ENCODE measurements around the gene EYS. TPM values are rescaled to one million over a fixed set of nuclear protein-coding genes. Genes with fewer than 3 reads are reported as not detected.

Gene EYS
- total and polyA plus RNA-seq, 2 of the 13 experiments (the other 11 are each of a cell fraction or from before 2014, with no cell fraction given), result 0.04 to 0.07 TPM

DNA sequence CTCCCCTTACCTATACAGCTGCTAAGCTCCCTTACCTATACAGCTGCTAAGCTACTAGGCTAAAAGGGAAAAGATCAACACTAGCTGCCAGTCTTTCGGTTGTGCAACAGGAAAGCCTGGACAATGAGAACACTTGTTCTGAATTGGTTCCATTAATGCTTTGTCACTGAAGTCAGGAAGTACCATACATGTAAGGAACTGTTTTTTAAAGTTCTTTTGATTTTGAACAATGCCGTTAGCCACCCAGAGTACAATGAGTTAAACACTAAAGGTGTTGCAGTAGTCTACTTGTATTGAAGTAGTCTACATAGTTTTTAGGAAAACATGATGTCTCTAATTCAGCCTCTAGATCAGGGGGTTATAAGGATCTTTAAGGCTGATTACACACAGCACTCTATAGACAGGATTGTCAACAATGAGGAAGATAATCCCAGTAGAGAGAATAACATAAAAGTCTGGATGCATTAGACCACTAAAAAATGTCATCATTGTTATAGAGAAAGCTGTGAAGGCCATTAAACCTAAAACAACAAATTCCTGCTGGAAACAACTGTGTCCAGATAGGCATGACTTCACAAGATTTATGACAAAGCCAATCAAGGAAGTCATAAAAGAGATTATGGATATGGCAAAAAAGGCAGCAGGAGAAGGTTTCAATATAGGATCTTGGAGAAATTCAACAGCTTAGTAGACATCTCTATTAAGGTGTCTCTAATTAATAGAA is 1765.1 kb downstream of the EYS start (continued):
- TF ChIP-seq, protein P1, sequence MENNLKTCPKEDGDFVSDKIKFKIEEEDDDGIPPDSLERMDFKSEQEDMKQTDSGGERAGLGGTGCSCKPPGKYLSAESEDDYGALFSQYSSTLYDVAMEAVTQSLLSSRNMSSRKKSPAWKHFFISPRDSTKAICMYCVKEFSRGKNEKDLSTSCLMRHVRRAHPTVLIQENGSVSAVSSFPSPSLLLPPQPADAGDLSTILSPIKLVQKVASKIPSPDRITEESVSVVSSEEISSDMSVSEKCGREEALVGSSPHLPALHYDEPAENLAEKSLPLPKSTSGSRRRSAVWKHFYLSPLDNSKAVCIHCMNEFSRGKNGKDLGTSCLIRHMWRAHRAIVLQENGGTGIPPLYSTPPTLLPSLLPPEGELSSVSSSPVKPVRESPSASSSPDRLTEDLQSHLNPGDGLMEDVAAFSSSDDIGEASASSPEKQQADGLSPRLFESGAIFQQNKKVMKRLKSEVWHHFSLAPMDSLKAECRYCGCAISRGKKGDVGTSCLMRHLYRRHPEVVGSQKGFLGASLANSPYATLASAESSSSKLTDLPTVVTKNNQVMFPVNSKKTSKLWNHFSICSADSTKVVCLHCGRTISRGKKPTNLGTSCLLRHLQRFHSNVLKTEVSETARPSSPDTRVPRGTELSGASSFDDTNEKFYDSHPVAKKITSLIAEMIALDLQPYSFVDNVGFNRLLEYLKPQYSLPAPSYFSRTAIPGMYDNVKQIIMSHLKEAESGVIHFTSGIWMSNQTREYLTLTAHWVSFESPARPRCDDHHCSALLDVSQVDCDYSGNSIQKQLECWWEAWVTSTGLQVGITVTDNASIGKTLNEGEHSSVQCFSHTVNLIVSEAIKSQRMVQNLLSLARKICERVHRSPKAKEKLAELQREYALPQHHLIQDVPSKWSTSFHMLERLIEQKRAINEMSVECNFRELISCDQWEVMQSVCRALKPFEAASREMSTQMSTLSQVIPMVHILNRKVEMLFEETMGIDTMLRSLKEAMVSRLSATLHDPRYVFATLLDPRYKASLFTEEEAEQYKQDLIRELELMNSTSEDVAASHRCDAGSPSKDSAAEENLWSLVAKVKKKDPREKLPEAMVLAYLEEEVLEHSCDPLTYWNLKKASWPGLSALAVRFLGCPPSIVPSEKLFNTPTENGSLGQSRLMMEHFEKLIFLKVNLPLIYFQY (CRISPR knock-in tag; IDR thresholded peaks at IDR 0.05; ENCODE audit: borderline replicate concordance), result no peak
- TF ChIP-seq DNMT3B (CRISPR knock-in tag; conservative IDR thresholded peaks at IDR 0.05), result no peak
- no peak for TF ChIP-seq U2AF2 (IDR thresholded peaks at IDR 0.05; ENCODE audit: low read depth, low read length)
- no peak for TF ChIP-seq ZNF589 (CRISPR knock-in tag; conservative IDR thresholded peaks at IDR 0.05)
- no peak for TF ChIP-seq HOXA9 (CRISPR knock-in tag; IDR thresholded peaks at IDR 0.05; ENCODE audit: borderline replicate concordance)
- TF ChIP-seq SNAI1 (CRISPR knock-in tag; IDR thresholded peaks at IDR 0.05; ENCODE audit: borderline replicate concordance), result no peak
- TF ChIP-seq, protein P2, sequence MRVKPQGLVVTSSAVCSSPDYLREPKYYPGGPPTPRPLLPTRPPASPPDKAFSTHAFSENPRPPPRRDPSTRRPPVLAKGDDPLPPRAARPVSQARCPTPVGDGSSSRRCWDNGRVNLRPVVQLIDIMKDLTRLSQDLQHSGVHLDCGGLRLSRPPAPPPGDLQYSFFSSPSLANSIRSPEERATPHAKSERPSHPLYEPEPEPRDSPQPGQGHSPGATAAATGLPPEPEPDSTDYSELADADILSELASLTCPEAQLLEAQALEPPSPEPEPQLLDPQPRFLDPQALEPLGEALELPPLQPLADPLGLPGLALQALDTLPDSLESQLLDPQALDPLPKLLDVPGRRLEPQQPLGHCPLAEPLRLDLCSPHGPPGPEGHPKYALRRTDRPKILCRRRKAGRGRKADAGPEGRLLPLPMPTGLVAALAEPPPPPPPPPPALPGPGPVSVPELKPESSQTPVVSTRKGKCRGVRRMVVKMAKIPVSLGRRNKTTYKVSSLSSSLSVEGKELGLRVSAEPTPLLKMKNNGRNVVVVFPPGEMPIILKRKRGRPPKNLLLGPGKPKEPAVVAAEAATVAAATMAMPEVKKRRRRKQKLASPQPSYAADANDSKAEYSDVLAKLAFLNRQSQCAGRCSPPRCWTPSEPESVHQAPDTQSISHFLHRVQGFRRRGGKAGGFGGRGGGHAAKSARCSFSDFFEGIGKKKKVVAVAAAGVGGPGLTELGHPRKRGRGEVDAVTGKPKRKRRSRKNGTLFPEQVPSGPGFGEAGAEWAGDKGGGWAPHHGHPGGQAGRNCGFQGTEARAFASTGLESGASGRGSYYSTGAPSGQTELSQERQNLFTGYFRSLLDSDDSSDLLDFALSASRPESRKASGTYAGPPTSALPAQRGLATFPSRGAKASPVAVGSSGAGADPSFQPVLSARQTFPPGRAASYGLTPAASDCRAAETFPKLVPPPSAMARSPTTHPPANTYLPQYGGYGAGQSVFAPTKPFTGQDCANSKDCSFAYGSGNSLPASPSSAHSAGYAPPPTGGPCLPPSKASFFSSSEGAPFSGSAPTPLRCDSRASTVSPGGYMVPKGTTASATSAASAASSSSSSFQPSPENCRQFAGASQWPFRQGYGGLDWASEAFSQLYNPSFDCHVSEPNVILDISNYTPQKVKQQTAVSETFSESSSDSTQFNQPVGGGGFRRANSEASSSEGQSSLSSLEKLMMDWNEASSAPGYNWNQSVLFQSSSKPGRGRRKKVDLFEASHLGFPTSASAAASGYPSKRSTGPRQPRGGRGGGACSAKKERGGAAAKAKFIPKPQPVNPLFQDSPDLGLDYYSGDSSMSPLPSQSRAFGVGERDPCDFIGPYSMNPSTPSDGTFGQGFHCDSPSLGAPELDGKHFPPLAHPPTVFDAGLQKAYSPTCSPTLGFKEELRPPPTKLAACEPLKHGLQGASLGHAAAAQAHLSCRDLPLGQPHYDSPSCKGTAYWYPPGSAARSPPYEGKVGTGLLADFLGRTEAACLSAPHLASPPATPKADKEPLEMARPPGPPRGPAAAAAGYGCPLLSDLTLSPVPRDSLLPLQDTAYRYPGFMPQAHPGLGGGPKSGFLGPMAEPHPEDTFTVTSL (CRISPR knock-in tag; IDR thresholded peaks at IDR 0.05; ENCODE audit: borderline replicate concordance), result peak; percentile 89
- no peak for TF ChIP-seq ZSCAN29 (CRISPR knock-in tag; conservative IDR thresholded peaks at IDR 0.05)
- TF ChIP-seq KLF13 (CRISPR knock-in tag; IDR thresholded peaks at IDR 0.05), result no peak
- no peak for TF ChIP-seq SRY (CRISPR knock-in tag; IDR thresholded peaks at IDR 0.05)

Data from HepG2 (cell line).